DMS53 treated with DMSO at 0.1 percent for 48 hours (cell line): ENCODE measurements around the gene LYPLA2.

Experiments
- DNase-seq: peaks from one replicate; lab custom pipeline; 2025; ENCODE audit not compliant: unreplicated experiment; lab: John Stamatoyannopoulos, UW

The LYPLA2 gene

DNA sequence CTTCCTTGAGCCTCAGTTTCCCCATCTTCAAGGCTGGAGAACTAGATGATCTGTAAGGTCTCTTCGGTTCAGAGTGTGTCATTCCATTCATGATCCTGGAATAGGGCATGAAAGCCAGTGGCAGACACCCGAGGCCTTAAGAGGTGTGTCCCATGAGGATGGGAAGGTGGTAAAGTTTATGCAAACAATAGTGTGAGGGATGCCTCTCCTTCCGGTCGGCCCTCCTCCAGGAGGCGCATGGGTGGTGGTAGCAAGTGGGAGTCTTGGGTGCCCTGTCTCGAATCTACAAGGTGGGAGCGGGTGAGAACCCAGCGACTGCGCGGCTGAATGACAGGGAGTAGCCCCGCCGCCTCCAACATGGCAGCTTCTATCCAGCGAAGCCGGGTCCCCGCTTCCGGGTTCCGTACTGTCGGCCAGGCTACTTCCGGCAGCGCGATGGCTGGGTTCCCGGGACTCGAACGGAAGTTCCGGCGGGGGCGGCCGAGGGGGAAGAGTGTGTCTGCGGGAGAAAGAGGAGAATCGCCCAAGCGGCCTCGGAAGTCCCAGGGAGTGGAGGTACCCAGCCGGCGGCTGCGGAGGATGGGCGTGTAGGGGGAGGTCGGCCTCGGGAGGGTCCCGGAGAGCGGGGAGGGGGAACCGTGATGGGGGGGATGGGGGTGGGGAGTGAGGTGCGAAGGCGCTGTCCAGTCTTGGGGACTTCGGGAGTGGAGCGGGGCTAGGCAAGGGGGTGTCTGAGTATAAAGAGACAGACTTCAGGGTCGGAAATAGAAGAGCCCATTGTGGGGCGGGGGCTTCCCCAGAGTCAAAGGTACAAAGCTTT lies at the start of gene LYPLA2:
Gene LYPLA2 (plus strand): TSS at position 450 of the 820 bp plus-strand sequence. CDS start 1,538 bp downstream, outside the sequence.
- peak; percentile 84 for DNase-seq

DNA sequence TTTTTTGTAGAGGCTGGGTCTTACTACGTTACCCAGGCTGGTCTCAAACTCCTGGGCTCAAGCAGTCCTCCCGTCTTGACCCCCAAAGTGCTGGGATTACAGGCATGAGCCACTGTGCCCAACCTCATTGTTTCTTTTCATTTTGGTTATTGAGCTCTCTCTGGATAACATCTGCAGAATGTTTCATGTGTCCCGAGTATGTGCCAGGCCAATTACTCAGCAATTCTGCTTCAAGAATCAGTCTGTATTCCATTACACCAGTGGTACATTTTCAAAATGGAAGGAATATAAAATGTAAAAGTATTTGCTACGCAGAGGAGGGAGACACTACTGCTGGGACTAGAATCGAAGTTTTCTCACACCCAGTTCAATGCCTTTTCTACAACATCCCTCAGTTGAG lies 49.3 kb upstream of the LYPLA2 start:
- DNase-seq: no peak

DNA sequence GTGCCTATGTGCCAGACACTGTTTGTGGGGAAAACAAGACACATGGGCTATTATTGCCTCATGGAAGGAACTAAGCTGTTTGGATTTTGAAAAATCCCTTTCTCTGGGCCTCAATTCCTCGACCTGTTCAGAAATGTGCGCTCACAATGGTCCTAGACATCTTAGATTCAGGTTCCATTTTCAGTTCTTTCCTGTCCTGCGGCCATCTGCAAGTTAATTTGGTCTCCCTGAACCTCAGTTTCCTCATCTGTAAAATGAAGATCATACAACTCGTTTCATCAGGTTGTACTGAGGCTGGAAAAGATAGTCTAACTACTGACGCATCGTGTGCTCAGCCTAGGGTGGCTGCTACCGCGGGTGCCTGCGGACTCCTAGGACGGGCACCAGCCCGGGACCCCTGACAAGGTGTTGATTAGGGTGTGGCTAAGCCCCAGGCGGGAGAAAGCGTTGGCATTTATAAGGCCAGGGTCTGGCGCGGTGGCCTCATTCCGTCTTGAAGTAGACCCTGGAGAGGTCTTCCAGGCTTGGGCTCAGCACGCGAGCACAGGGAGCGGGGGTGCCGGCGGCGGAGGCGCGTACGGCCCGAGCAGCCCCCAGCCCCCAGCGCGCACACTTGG lies 48.2 kb upstream of the LYPLA2 start:
- peak; percentile 48 for DNase-seq

DNA sequence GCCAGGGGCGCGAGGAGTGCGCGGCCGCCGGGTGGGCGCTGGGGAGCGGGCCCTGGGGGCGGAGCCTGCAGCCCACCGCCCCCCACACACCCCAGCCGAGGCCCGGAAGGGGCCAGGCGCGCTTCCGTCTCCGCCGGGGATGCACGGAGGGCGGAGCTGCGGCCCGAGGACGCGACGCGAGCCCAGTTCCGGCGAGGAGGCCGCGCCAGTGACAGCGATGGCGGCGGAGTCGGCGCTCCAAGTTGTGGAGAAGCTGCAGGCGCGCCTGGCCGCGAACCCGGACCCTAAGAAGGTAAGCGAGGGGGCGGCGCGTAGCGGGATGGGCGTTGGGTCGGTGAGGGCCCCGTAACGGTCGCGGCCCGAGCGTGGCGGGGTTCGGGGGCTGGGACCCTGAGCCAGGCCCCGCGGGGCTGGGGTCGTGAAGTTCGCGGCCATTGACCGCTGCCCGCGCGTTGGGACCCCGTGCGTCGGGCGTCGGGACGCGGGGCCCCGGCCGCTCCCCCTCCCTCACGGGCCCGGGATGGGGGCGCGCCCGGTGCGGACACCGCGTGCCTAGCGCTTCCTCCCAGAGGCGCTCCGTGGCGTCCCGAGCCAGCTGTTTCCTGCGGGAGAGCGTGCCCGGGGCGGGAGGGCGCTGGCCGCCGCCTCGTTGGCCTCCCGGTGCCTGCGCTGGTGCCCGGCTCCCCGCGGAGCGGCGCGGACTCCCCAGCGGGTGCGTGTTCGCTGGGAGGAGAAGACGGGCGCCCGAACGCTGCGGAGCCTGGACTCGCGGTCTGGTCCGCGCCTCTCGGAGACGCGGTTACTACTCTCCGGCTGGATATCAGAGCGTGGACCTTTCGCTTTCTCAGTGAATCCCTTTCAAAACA lies 47.4 kb upstream of the LYPLA2 start, which contains the start of gene ELOA:
Gene ELOA (plus strand): TSS at position 185 of the 866 bp plus-strand sequence. CDS start 33 bp downstream, at position 218.
- peak; percentile 48 for DNase-seq

DNA sequence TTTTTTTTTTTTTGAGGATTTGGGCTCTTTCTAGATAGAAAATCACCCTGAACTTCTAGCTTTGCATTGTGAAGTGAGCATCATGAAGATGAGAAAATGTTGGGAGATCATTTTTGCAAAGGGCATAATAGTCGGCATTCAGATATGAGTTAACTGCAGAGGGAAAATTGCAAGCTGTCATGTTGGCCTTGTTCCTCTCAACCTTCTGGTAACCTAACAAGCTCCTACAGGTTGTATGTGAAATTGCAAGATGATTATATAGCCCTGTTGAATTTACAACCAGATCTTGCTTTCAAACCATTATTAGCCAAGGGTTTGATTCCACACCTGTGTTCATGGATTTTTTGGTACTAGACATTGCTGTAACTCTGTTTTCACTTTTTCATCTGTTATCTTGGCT lies 45.4 kb upstream of the LYPLA2 start:
- peak; percentile 12 for DNase-seq

DNA sequence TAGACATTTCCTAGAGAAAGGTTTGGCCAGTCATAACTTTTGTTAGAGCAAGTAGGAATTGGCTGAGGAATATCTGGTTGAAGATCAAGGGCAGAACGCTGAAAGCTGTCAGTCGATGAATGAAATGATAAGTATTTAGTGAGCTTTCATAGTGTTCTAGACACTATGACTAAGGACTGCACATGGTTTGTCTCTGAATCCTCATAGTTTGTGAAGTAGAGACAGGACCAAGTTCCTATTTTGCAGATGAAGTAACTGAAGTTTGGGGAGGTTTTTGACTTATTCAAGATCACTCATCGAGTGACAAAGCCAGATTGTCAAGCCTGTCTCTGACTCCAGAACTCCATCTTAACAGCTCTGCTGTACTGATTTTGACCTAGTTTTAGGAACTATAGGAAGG lies 42.9 kb upstream of the LYPLA2 start:
- no peak for DNase-seq

DNA sequence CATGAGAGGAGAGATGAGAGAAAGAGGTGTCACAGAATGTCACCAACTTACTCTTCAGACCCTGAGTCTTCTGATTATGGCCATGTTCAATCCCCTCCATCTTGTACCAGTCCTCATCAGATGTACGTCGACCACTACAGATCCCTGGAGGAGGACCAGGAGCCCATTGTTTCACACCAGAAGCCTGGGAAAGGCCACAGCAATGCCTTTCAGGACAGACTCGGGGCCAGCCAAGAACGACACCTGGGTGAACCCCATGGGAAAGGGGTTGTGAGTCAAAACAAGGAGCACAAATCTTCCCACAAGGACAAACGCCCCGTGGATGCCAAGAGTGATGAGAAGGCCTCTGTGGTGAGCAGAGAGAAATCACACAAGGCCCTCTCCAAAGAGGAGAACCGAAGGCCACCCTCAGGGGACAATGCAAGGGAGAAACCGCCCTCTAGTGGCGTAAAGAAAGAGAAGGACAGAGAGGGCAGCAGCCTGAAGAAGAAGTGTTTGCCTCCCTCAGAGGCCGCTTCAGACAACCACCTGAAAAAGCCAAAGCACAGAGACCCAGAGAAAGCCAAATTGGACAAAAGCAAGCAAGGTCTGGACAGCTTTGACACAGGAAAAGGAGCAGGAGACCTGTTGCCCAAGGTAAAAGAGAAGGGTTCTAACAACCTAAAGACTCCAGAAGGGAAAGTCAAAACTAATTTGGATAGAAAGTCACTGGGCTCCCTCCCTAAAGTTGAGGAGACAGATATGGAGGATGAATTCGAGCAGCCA lies 39.7 kb upstream of the LYPLA2 start:
- peak; percentile 58 for DNase-seq

DNA sequence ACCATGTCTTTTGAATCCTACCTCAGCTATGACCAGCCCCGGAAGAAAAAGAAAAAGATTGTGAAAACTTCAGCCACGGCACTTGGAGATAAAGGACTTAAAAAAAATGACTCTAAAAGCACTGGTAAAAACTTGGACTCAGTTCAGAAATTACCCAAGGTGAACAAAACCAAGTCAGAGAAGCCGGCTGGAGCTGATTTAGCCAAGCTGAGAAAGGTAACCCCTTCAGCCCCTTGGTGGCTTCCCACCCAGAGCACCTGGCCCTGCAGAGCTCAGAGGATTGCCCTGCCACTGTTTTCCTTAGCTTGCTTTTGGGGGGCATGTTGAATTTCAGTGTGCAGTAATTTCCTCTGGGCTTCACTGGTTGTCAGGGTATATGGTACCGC lies 39.1 kb upstream of the LYPLA2 start:
- no peak for DNase-seq

DNA sequence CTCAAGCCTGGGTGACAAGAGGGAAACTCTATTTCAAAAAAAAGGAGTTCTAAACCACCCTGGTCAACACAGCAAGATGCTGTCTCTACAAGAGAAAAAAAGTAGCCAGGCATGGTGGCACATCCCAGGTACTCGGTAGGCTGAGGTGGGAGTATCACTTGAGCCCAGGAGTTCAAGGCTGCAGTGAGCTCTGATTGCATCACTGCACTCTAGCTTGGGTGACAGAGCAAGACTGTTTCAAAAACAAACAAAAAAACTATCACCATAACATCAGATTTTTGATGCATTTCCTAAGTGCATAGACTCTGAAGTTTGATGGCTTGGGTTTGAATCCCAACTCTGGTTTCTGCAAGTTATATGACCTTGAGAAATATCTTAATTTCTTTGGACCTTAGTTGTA lies 38.0 kb upstream of the LYPLA2 start:
- no peak for DNase-seq

DNA sequence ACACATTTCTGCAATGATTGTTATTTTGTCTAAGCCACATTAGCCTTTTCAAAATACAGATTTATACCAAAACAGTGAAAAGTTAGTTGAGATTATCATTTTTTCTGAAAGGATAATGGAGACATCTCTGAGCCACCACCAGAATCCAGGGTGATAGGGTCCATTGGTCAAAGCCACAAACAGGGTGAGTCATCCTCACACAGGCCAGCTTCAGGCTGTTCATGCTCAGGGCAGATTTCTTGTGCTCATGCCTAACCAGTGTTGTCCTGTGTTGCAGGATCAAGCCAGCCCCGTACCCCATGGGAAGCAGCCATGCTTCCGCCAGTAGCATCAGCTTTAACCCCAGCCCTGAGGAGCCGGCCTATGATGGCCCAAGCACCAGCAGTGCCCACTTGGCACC lies 34.3 kb upstream of the LYPLA2 start:
- no peak for DNase-seq

DNA sequence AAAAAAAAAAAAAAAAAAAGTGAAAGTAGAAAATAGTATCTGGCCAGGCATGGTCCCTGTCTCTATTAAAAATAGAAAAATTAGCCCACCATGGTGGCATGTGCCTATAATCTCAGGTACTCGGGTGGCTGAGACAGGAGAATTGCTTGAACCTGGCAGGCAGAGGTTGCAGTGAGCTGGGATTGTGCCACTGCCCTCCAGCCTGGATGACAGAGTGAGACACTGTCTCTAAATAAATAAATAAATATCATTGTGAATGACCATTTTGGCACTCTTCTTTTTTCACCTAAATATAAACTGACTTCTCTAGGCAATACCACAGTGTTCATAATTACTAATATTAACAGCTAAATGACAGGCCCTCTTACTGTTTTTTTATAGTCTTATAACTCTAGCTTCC lies 33.1 kb upstream of the LYPLA2 start:
- no peak for DNase-seq

DNA sequence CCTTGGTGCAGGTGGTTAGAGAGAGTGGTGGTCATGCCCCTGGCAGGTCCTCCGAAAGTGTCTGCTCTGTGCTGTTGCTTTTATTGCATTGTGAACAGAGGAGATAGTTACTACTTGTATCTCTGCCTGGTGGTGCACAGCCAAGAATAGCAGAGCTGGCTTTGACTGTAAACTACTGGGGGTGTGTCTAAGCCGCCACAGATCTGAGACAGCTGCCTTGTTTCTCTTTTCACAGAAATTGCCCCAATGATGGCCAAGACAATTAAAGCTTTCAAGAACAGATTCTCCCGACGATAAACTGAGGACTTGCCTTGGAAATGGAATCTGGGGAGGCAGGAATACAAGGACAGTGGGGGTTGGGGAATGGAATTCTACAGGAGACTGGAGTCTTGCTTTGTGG lies 31.7 kb upstream of the LYPLA2 start:
- no peak for DNase-seq

DNA sequence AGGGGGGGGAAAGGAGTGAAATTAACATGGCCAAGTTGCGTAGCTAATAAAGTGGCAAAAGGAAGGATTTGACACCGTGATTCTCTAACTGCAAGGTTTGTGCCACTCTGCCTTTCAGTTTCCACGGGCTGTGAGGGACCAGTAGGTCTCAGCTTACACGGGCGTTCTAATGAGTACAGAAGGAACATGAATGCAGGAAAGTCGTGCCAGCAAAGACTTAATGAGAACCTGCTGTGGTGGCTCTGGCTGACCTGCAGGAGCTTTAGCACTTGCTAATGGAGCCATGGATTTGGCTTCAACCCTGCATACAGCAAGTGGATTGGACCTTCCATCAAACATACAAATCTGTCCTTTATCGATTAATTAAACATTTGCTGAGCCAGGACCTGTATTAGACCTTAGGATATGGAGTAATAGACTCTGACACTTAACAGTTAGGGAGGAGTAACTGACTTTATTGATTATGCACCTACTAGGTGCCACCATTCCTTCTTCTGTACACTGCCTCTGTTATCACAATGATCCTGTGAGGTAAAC lies 27.8 kb upstream of the LYPLA2 start:
- DNase-seq: no peak

DNA sequence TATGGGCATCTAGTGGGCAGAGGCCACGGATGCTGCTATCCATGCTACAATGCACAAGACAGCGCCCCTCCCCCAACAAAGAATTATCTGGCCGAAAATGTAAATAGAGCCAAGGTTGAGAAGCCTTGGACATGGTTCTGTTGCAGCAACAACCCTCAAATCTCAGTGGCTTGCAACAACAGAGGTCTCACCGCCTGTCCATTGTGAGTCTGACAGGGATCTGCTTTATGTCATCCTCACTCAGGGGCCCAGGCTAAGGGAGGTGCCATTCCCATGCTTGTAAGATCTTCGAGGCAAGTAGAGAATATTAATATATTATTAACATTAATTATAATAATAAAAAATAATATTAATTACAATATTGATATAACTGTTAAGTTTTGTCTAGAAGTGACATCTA lies 22.2 kb upstream of the LYPLA2 start:
- DNase-seq: no peak

DNA sequence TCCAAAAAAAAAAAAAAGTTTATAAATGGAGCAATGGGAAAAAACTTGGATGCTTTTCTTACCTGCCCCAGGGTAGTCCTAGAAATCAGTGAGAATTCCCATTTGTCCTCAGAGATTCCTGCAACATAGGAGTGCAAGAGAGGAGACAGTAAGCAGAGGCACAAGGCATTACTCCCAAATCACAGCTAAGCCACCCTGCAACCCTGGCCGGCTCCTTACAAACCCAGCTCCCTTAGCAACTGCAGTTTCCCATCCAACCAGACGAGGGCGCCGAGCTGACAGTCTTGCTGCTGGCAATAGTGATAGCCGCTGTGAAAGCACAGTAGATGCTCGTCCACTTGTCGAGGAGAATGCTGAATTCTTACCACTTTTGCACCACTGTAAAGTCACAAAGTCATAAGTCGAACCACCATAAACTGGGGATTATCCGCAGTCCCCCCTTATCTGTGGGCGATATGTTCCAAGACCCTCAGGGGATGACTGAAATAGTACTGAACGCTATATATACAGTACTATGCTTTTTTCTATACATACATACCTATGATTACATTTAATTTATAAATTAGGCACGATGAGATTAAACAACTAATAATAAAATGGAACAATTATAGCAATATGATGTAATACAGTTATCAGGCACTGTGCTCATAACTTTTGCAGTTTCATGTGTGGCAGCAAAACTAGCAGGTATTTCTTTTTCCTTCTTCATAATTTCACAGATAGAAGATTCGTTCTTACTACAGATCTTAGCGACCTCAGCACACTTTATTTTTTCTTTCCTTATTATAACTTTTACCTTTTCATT lies 18.7 kb upstream of the LYPLA2 start:
- peak; percentile 38 for DNase-seq

DNA sequence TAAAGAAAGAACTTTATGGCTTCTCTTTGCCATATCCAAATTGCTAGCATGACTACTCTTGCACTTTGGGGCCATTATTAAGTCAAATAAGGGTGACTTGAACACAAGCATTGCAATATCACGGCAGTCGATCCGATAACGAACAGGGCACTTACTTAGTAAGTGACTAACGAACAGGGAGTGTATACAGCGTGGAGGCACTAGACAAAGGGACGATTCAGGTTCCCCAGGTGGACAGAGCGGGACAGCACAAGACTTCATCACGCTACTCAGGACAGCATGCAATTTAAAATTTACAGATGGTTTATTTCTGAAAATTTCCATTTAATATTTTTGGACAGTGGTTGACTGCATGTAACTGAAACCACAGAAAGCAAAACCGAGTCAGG lies 18.1 kb upstream of the LYPLA2 start:
- no peak for DNase-seq

DNA sequence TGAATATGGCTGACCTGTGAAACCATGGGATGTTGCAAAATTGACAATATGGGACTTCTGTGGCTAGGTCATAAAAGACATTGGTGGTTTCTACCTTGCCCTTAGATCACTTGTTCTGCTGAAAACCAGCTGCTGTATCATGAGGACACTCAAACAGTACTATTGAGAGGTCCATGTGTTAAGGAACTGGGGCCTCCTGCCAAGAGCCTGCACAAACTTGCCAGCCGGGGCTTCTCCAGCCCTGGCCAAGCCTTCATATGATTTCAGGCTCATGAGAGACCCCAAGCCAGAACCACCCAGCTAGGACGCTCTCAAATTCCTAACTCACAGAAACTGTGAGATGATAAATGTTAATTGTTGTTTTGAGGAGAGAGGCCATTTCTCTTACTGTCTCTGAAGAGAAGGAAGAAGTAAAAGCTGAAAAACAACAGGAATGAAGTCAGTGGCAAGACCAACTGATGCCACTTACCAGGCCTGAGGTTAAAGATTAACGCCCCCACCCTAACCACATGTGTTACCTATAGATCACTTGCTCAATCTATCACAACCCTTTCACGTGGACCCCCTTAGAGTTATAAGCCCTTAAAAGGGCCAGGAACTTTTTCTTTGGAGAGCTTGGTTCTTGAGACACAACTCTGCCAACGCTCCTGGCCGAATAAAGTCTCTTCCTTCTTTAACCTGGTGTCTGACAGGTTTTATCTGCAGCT lies 16.6 kb upstream of the LYPLA2 start:
- DNase-seq: no peak

DNA sequence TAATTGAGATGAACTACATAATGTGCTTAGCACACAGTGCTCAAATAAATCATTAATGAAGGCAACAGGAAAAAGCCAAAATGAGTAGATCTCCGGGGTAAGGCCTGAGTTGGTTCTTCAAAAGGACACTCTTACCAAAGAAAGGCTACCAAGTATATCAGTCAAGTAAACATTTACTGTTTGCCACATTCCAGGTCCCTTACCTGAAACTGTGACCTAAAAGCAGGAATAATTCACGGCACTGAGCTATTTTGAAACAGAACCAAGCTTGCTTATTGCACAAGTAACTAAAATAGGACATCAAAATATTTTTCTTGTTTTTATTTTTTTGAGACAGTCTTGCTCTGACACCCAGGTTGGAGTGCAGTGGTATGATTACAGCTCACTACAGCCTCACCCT lies 14.7 kb upstream of the LYPLA2 start:
- DNase-seq: no peak
